Occipital lobe (tissue), 3 donors: ENCODE results near the gene RABL6. TPM values are rescaled to one million over a fixed set of nuclear protein-coding genes. Genes with fewer than 3 reads are reported as not detected.
A peak's percentile ranks its signal among the peaks of the same experiment; 100 is the strongest.
"Not testable (repeated sequence)": the region's sequence is repeated elsewhere in the genome, so short reads cannot be mapped to it uniquely, and the experiment has no call there.

ENCODE experiments used
- DNase-seq: peaks from one replicate; lab custom pipeline; 2025; lab: John Stamatoyannopoulos, UW
- small RNA-seq: library from RNA; depleted of rRNA; stranded (forward); fragments of <200 nt; gene quantifications from one replicate; pipeline ENCODE3, GENCODE V24; 2014
- total RNA-seq: library from RNA; depleted of rRNA; stranded (reverse); fragments of >200 nt; gene quantifications from one replicate; pipeline ENCODE4 v1.2.3, GENCODE V29; 2014

RABL6 gene
- total RNA-seq, 1 donor from 2014 or later: 38.2 TPM

- DNase-seq: no peak
Measured at GRCh38 chr9:136881691-136882108, 74.0 kb downstream of the RABL6 start.

DNA sequence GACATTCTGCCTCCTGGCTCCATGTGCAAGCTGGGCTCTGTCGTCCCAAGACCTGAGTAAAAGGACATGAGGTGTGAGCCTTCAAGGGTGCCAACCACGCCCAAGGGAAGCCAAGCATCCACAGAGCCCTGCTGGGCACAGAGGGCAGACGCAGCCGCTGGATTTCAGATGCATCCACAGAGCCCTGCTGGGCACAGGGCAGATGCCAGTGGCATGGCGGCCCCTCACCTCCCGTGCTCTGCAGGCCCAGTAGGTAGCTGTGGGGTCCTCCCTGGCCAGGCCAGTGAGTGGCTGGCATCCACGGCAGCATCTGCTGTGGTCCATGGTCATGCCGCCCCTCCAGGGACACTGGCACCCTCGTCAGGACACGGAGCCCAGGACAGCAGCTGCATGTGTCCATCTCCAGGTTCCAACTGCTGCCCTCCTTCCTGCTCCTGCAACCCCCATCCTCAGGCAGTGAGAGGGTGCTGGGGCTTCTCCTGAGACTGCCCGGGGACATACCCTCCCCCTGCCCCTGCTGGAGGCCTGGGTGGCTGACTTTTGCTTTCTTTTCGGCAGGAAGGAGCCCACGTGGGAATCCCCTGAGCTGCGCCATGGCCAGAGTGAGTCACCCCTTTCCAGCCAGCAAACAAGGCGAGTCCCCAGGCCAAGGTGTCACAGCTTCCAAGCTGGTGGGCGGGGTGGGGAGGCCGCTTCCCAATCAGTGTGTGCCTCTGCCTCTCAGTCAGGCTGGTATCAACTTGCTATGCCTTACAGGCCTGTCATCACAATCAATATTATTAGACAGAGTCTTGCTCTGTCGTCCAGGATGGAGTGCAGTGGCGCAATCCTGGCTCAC is 74.6 kb downstream of the RABL6 start:
- no peak for DNase-seq

GRCh38 chr9:136882947-136883283 is 75.2 kb downstream of the RABL6 start:
- DNase-seq: not testable (repeated sequence)

GRCh38 chr9:136883670-136884069 is 75.9 kb downstream of the RABL6 start:
- not testable (repeated sequence) for DNase-seq

DNA sequence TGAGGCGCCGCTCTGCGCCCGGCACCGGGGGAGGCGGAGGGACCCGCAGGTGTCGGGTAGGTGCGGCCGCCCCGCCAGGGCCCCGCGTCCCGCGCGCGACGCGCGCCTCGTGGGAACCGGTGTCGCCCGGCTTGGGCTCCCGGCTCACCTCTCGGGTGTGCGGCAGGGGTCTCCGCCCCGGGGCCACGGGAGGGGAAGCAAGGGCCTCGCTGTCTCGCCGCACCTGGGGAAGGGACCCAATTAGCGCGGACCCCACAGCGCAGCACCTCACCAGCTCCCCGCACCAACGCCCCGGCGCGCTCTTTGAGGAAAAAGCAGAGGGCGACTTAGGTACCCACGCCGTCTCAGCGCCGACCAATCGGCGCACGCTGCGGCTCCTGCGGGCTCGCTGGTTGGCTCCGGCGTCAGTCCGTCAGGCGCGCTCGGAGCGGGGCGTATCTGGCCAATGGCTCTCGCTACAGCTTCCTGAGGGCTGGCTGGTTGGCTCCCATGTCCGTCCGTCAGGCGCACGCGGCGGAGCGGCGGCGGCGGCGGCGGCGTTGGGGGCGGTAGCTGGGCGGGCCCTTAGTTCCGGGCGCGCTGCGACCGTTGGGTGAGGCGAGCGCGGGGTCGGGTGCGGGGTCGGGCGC is 78.3 kb downstream of the RABL6 start, which contains the start of gene TRAF2:
TSS of gene TRAF2 (plus strand) at position 567 of the 629 bp plus-strand sequence. CDS start 12,225 bp downstream, outside the sequence.
- DNase-seq: peak; percentile 95

GRCh38 chr9:136886610-136887597 is 79.2 kb downstream of the RABL6 start:
- DNase-seq: no peak

DNA sequence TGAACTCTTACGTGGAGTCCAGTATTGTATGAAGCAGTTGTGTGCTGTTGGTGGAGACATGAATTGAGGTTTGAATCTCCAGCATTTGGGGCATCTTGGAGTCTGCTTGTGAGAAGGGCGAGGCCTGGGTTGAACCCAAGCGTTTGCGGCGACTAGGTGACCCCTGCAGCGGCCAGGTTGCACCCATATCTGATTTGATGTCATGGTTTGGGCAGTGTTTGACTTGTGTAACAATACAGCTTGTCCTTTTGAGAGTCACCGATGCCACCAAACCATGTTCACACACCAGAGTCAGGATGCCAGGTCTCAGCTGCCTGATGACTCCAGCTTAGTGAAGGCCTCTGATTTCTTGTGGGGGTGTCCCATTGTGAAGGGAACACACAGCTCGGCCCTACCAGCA is 80.7 kb downstream of the RABL6 start:
- DNase-seq: no peak

DNA sequence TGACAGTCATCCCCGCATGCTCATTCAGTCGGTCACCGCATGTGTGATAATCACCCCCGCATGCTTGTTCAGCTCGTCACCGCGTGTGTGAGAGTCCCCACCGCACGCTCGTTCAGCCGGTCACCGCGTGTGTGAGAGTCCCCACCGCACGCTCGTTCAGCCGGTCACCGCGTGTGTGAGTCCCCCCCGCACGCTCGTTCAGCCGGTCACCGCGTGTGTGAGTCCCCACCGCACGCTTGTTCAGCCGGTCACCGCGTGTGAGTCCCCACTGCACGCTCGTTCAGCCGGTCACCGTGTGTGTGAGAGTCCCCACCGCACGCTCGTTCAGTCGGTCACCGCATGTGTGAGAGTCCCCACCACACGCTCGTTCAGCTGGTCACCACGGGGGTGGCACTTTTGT is 82.1 kb downstream of the RABL6 start:
- DNase-seq: no peak

GRCh38 chr9:136890661-136891060 is 82.9 kb downstream of the RABL6 start:
- DNase-seq: no peak

Small RNAs within 50 kb of the gene (small RNA-seq; reads per million reads assigned to genes)
- gene AL355987.2: not detected
- not detected for gene ATP6V1G1P3
- not detected for gene MIR4292
- gene MIR4479: not detected

Other genes starting within 250 kb of the RABL6 start
- 13.7 TPM for gene EGFL7, start 145.0 kb upstream of the RABL6 start, total RNA-seq
- gene AGPAT2, start 120.5 kb upstream of the RABL6 start, total RNA-seq: 2.2 TPM
- gene DIPK1B, start 95.4 kb upstream of the RABL6 start, total RNA-seq: 25.1 TPM
- gene LCN10, start 65.0 kb upstream of the RABL6 start, total RNA-seq: not detected
- not detected for gene LCN6, start 59.4 kb upstream of the RABL6 start, total RNA-seq
- not detected for gene LCN8, start 49.7 kb upstream of the RABL6 start, total RNA-seq
- not detected for gene LCN15, start 43.4 kb upstream of the RABL6 start, total RNA-seq
- 15.9 TPM for gene TMEM141, start 16.6 kb upstream of the RABL6 start, total RNA-seq
- 2.8 TPM for gene CCDC183, start 11.6 kb upstream of the RABL6 start, total RNA-seq
- 0.94 TPM for gene AJM1, start 34.5 kb downstream of the RABL6 start, total RNA-seq
- gene PHPT1, start 41.5 kb downstream of the RABL6 start, total RNA-seq: 76.9 TPM
- gene MAMDC4, start 44.4 kb downstream of the RABL6 start, total RNA-seq: 2.5 TPM
- gene EDF1, start 58.4 kb downstream of the RABL6 start, total RNA-seq: 96.2 TPM
- 8.9 TPM for gene TRAF2, start 78.6 kb downstream of the RABL6 start, total RNA-seq
- gene FBXW5, start 136.8 kb downstream of the RABL6 start, total RNA-seq: 53.7 TPM
- gene C8G, start 137.3 kb downstream of the RABL6 start, total RNA-seq: not detected
- gene LCN12, start 144.3 kb downstream of the RABL6 start, total RNA-seq: not detected
- gene PTGDS, start 169.6 kb downstream of the RABL6 start, total RNA-seq: 52.1 TPM
- gene LCNL1, start 175.0 kb downstream of the RABL6 start, total RNA-seq: 0.16 TPM
- gene PAXX, start 184.5 kb downstream of the RABL6 start, total RNA-seq: 13.6 TPM
- gene CLIC3, start 188.6 kb downstream of the RABL6 start, total RNA-seq: 0.31 TPM
- 20.9 TPM for gene ABCA2, start 220.3 kb downstream of the RABL6 start, total RNA-seq
- not detected for gene FUT7, start 224.1 kb downstream of the RABL6 start, total RNA-seq
- gene NPDC1, start 238.2 kb downstream of the RABL6 start, total RNA-seq: 15.3 TPM
- gene ENTPD2, start 246.1 kb downstream of the RABL6 start, total RNA-seq: 0.16 TPM